HL-60 (cell line): ENCODE data around the gene ASCL5.

Experiments used
- DNase-seq, 2 experiments: peaks; one replicate each; pipeline ENCODE4 v3.0.0-alpha.2; 2010 to 2020; ENCODE audit warnings: low read depth in 1 of 2, low spot score in 1 of 2
- H3K27ac ChIP-seq: fragments of 250-450 bp; sonication (Bioruptor Pico); replicated peaks from 2 replicates; pipeline ENCODE4 v1.5.1; 2020; ENCODE audit warnings: mild to moderate bottlenecking, moderate library complexity
- H3K27me3 ChIP-seq: fragments of 250-450 bp; sonication (Bioruptor Pico); 2 replicates; pipeline ENCODE4 v1.5.1; 2021; ENCODE audit warnings: mild to moderate bottlenecking, moderate library complexity; ENCODE audit not compliant: insufficient read depth, poor library complexity, severe bottlenecking
- H3K4me3 ChIP-seq: replicated peaks from 2 replicates; pipeline ENCODE4 v1.5.1; 2011; ENCODE audit warnings: mild to moderate bottlenecking, control low read depth, low read length; ENCODE audit not compliant: insufficient read depth
- GABPA ChIP-seq: IDR thresholded peaks from 2 replicates; pipeline ENCODE4 v1.6.1; 2012; ENCODE audit warnings: low read depth
- POLR2AphosphoS5 ChIP-seq: IDR thresholded peaks from 2 replicates; pipeline ENCODE4 v1.6.1; 2012; ENCODE audit warnings: low read depth
- SPI1 ChIP-seq: IDR thresholded peaks from 2 replicates; pipeline ENCODE4 v1.6.1; 2012; ENCODE audit warnings: low read depth, mild to moderate bottlenecking, borderline replicate concordance
- TF ChIP-seq, protein P1 (sequence below): IDR thresholded peaks from one replicate; pipeline ENCODE4 v1.5.1; 2011; ENCODE audit warnings: low read length, control low read depth, inconsistent platforms; ENCODE audit not compliant: insufficient read depth
- TF ChIP-seq, protein P2 (sequence below): IDR thresholded peaks from 2 replicates; pipeline ENCODE4 v1.6.1; 2012; ENCODE audit warnings: low read depth; ENCODE audit not compliant: insufficient replicate concordance

ASCL5 gene

DNA sequence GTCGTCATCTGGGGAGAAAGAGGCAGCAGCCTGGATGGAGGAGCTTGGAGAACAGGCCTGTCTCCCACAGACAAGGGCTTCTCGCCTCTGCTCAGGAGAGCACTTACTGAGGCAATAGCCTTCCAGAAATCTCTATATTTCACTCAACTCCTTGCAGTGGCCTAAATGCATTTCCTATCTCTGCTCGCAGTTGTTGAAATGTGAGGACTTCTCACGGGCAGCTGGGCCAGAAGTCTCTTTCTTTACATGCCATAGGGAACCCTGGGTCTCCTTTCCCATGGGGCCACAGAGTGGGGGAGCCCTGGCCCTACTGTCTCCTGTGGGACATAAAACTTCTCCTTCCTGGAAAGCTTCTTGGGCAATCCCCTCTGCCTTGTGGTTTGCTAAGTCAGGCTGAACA, 60.0 kb downstream of the ASCL5 start:
- Histone ChIP-seq H3K27me3 (peaks cover 2% of the 10 kb centered on the region), H3K27ac (no peak overlapping the region), H3K4me3 (no peak overlapping the region)
- DNase-seq: no peak
- TF ChIP-seq SPI1: no peak
- TF ChIP-seq POLR2AphosphoS5: no peak

DNA sequence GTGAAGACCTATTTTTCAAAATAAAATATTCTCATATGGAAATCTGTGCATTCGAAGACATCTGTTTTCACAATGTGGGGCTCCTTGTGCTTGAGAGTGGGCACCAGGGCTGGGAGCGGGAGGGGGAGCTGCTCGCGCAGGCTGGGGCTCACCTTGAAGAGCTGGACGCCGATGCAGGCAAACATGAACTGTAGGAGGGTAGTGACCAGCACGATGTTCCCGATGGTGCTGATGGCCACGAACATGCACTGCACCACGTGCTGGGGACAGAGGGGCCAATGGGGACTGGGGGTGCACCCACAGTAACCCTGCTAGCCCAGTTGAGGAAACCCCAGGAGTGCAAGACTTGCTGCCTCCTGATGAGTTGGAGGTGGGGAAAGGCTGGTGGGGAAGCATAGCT, 61.3 kb downstream of the ASCL5 start:
- TF ChIP-seq, protein P1, sequence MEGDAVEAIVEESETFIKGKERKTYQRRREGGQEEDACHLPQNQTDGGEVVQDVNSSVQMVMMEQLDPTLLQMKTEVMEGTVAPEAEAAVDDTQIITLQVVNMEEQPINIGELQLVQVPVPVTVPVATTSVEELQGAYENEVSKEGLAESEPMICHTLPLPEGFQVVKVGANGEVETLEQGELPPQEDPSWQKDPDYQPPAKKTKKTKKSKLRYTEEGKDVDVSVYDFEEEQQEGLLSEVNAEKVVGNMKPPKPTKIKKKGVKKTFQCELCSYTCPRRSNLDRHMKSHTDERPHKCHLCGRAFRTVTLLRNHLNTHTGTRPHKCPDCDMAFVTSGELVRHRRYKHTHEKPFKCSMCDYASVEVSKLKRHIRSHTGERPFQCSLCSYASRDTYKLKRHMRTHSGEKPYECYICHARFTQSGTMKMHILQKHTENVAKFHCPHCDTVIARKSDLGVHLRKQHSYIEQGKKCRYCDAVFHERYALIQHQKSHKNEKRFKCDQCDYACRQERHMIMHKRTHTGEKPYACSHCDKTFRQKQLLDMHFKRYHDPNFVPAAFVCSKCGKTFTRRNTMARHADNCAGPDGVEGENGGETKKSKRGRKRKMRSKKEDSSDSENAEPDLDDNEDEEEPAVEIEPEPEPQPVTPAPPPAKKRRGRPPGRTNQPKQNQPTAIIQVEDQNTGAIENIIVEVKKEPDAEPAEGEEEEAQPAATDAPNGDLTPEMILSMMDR: no peak
- no peak for TF ChIP-seq GABPA
- no peak for TF ChIP-seq POLR2AphosphoS5
- TF ChIP-seq, protein P2, sequence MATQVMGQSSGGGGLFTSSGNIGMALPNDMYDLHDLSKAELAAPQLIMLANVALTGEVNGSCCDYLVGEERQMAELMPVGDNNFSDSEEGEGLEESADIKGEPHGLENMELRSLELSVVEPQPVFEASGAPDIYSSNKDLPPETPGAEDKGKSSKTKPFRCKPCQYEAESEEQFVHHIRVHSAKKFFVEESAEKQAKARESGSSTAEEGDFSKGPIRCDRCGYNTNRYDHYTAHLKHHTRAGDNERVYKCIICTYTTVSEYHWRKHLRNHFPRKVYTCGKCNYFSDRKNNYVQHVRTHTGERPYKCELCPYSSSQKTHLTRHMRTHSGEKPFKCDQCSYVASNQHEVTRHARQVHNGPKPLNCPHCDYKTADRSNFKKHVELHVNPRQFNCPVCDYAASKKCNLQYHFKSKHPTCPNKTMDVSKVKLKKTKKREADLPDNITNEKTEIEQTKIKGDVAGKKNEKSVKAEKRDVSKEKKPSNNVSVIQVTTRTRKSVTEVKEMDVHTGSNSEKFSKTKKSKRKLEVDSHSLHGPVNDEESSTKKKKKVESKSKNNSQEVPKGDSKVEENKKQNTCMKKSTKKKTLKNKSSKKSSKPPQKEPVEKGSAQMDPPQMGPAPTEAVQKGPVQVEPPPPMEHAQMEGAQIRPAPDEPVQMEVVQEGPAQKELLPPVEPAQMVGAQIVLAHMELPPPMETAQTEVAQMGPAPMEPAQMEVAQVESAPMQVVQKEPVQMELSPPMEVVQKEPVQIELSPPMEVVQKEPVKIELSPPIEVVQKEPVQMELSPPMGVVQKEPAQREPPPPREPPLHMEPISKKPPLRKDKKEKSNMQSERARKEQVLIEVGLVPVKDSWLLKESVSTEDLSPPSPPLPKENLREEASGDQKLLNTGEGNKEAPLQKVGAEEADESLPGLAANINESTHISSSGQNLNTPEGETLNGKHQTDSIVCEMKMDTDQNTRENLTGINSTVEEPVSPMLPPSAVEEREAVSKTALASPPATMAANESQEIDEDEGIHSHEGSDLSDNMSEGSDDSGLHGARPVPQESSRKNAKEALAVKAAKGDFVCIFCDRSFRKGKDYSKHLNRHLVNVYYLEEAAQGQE: no peak
- TF ChIP-seq SPI1: no peak
- H3K27me3 ChIP-seq: peaks cover 2% of the 10 kb centered on the region

DNA sequence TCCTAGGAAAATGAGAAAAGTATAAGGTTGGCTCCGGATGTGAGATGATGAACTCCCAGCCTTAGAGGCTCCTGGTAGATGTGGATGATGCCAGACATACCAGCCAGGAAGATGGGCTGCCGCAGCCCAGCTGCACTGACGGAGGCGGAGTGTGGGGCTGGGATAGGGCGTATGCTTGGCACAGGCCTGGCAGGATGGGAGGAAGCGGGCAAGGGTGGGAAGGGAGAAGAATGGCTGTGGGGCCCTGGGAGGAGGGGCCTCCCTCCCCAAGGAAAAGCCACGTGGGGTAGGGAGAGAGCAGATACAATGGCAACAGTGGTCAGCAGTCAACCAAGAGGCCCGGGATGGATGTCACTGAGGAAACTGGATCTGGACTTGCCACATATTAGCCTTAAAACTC, 62.2 kb downstream of the ASCL5 start:
- no peaks in the 10 kb centered on the region for H3K27me3 ChIP-seq
- TF ChIP-seq SPI1 (no peak), POLR2AphosphoS5 (no peak), GABPA (no peak)
- TF ChIP-seq, protein P1: no peak
- TF ChIP-seq, protein P2: no peak
- DNase-seq: no peak

More for the DNA sequence above, 61.3 kb downstream of the ASCL5 start:
- no peak for DNase-seq
- Histone ChIP-seq H3K4me3 (no peak overlapping the region), H3K27ac (no peak overlapping the region)

More for the DNA sequence above, 62.2 kb downstream of the ASCL5 start:
- Histone ChIP-seq H3K27ac (no peak overlapping the region), H3K4me3 (no peak overlapping the region)
